Dedifferentiated amniotic fluid mesenchymal stem cell (primary cell): ENCODE results near the gene DUSP18.
A peak's percentile ranks its signal among the peaks of the same experiment; 100 is the strongest.
"Not testable (repeated sequence)": the region's sequence is repeated elsewhere in the genome, so short reads cannot be mapped to it uniquely, and the experiment has no call there.

Experiments
- DNase-seq: peaks from one replicate; pipeline ENCODE4 v3.0.0-alpha.2; 2016; ENCODE audit errors: extremely low spot score

DUSP18 gene

DNA sequence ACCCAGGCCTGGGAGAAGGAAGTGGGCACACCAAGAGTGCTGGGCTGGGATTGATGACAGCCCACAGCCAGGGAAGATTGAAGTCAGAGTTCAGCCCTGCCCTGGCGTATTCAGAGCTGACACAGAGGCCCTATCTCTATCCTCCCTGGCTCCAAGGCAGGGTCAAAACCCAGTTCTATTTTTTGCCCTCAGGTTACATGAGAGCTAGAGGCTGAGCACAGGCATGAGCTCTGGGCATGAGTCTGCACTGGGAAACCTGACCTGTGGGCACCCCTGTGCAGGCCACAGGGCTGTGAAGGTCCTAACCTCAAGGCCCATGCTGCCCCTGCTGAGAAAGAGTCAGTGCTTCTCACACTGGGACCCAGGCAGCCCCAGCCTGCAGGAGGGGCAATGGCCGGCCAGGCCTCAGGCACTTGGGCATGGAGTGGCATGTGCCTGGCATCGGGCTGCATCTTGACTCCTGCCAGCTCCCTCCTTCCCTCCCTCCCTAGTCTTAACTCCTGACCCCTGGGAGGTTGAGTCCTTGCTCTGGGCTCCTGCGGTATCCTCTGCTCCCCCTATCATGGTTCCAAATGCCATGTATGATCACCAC is 26.7 kb downstream of the DUSP18 start:
- DNase-seq = no peak

DNA sequence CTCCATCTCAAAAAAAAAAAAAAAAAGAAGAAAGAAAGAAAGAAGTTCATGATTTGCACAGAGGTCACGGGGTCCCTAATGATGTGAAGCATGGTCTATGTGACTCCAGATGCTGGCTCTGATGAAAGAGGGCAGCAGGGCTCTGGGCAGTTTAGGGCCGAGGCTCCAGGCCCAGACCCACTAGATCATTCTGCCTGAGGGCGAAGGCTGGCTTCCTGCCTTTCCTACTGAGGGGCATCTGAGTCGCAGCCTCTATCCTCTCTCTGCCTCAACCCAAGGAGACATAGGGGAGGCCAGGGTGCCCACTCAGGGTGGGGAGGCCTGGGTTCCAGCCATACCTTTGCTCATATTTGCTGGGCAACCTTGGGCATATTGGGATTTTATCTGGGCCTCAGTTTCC is 27.3 kb downstream of the DUSP18 start:
- DNase-seq = no peak

DNA sequence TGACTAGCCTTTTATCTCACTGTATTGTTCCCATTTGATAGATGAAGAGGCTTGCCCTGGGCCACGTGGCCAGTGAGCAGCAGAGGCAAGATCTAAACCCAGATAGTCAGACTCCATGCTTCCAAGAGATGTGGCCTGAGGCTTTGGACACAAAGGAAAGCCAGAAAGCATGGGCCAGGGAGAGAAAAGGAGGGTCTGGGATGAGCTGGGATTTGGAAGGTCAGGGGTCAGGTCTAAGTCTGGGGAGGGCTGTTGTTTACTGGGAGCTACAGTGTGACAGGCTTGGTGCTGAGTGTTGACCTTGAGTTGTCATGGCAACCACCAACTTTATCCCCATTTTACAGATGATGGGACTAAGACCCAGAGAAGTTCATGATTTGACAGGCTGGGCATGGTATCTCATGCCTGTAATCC is 30.0 kb downstream of the DUSP18 start:
- DNase-seq = no peak

DNA sequence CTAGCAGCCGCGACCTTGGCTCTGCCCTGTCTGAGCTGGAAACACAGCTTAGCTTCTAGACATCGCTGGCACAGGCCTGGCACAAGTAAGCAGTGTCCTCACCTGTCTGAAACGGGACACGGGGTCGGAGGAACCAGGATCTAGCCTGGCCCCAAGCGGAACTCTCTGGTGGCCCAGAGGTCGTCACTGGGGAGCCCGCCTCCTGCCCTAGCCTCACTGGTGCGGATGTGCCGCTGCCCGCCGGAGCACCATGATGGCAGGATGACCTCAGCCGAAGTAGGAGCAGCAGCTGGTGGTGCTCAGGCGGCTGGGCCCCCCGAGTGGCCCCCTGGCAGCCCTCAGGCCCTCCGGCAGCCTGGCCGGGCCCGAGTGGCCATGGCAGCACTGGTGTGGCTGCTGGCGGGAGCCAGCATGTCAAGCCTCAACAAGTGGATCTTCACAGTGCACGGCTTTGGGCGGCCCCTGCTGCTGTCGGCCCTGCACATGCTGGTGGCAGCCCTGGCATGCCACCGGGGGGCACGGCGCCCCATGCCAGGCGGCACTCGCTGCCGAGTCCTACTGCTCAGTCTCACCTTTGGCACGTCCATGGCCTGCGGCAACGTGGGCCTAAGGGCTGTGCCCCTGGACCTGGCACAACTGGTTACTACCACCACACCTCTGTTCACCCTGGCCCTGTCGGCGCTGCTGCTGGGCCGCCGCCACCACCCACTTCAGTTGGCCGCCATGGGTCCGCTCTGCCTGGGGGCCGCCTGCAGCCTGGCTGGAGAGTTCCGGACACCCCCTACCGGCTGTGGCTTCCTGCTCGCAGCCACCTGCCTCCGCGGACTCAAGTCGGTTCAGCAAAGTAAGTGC is 31.2 kb downstream of the DUSP18 start:
- no peak for DNase-seq

DNA sequence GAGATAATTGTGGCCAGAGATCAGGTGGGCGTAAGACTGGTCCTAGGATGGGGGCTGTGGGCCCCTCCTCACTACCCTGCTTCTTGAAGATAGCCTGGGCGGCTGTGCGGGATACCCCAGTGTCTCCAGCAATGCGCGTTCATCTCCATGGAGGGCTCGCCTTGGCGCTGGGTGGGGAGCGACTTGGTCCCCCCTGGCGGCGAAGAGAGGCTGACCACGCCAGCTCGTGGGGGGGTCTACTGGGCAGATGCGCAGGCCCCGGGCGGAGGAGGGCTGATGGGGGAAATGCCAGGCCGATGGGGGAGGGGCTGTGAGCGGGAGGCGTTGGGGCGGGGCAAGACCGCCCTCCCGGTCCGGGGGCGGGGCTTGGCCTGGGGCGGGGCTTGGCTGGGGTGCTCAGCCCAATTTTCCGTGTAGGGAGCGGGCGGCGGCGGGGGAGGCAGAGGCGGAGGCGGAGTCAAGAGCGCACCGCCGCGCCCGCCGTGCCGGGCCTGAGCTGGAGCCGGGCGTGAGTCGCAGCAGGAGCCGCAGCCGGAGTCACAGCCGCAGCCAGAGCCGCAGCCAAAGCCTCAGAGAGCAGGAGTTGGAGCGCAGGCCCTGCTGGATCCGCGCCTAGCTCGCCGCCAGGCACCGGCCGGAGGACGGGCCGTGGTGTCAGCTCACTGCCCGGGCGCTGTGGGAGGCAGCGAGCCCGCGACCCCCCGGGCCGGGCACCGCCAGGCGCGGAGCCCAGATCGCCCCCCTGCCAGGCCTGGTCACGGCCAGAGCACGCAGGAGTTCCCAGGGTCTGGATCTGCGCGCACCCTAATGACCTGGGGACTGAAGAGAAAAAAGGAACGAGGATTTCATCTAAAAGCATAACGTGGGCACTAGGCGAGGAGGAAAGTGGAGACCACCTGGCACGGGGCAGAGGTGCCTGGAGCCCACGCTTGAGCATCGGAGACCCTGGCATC is 32.1 kb downstream of the DUSP18 start, which contains the start of gene SLC35E4:
TSS of gene SLC35E4 (plus strand) at position 509 of the 953 bp plus-strand sequence. CDS start 670 bp downstream, outside the sequence.
- DNase-seq = peak; percentile 75

DNA sequence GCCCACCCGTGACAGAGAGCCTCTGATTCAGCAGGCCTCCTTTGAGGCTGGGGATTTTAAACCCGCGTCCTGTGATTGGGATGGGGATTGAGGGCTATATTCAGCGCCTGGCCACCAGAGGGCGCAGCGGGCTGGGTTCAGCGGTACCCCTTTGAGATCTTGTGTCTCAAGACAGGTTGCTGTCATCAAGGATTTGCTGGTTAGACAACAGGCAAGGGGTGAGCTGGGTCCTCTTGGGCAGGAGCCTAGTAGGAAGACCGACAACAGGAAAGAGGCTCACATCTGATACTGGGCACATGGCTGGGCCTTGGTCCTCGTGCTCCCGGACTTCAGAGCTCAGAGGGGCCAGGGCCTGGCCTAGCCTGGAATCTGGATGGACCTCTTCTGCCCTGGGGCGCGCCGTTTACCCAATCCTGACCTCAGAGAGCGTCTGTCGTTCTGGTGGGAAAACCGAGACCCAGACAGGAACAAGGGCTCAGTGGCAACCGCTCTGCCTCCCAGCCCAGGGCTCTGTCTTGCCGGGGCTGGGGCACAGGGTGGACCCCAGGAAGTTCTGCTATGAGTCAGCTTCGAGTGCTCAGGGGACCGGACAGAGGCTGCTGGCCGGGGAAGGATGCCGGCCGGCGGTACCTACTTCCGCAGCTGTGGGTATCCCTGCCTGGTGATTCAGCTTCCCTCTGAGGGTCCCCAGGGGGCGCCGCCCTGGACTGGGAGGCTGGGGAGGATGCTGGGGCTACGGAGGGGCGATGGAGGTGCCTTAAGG is 33.0 kb downstream of the DUSP18 start:
- DNase-seq = peak; percentile 88

DNA sequence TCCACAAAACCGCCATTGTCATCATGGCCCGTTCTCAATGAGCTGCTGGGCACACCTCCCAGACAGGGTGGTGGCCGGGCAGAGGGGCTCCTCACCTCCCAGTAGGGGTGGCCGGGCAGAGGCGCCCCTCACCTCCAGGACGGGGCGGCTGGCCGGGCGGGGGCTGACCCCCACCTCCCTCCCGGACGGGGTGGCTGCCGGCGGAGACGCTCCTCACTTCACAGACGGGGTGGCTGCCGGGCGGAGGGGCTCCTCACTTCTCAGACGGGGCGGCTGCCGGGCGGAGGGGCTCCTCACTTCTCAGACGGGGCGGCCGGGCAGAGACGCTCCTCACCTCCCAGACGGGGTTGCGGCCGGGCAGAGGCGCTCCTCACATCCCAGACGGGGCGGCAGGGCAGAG is 36.2 kb downstream of the DUSP18 start:
- DNase-seq = not testable (repeated sequence)

DNA sequence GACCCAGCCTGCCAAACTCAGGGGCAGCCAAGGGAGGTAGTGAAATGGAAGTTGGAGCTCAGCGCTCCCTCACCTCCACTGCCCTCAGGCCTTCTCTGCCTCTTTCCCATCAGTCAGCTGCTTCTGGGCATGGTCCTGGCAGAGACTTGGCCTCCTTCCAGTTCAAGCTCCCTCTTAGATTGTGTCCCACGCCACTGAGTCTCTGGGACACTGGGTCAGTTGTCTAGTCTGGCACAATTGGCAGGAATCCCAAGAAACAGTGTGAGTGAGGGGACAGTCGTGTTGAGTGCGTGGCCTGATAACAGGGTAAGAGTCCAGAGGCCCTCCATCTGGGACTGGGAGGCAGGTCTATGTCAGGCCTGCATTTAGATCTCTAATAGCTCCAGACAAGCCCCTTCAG is 39.2 kb downstream of the DUSP18 start:
- no peak for DNase-seq

DNA sequence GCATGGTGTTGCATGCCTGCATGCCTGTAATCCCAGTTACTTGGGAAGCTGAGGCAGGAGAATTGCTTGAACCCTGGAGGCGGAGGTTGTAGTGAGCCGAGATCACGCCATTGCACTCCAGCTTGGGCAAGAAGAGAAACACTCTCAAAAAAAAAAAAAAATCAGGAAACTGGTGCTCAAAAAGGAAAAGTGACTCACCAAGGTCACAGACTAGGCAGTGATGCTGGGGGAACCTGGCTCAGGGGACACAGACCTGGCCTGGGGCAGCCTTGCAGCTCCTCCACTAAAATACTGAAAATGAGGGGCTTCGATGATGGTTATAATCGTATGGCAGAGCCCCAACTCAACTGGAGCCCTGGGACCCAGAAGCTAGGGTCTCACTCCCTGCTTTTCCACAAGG is 40.2 kb downstream of the DUSP18 start:
- no peak for DNase-seq

DNA sequence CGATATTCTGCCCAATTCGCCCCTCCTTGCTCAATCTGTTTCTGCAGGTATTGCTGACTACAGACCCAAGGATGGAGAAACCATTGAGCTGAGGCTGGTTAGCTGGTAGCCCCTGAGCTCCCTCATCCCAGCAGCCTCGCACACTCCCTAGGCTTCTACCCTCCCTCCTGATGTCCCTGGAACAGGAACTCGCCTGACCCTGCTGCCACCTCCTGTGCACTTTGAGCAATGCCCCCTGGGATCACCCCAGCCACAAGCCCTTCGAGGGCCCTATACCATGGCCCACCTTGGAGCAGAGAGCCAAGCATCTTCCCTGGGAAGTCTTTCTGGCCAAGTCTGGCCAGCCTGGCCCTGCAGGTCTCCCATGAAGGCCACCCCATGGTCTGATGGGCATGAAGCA is 41.3 kb downstream of the DUSP18 start:
- no peak for DNase-seq

DNA sequence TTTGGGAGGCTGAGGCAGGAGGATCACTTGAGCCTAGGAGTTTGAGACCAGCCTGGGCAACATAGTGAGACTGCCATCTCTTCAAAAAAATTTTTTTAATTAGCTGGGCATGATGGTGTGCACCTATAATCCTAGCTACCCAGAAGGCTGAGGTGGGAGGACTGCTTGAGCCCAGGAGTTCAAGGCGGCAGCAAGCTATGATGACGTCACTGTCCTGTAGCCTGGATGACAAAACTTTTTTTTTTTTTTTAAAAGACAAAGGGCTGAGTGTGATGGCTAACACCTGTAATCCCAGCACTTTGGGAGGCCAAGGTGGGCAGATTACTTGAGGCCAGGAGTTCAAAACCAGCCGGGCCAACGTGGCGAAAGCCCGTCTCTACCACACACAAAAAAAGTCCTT is 47.8 kb downstream of the DUSP18 start:
- DNase-seq = not testable (repeated sequence)

DNA sequence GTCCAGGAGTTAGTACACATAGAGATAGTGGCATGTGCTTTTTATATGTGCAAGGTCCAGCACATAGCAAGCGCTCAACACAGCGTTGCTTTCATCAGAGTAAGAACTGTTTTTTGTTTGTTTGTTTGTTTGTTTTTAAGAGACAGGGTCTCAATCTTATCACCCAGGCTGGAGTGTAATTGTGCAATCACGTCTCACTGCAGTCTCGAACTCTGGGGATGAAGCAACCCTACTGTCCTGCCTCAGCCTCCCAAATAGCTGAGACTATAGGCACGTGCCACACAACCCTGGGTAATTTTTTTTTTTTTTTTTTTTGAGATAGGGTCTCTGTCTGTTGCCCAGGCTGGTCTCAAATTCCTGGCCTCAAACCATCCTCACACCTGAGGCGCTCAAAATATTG is 49.9 kb downstream of the DUSP18 start:
- no peak for DNase-seq

DNA sequence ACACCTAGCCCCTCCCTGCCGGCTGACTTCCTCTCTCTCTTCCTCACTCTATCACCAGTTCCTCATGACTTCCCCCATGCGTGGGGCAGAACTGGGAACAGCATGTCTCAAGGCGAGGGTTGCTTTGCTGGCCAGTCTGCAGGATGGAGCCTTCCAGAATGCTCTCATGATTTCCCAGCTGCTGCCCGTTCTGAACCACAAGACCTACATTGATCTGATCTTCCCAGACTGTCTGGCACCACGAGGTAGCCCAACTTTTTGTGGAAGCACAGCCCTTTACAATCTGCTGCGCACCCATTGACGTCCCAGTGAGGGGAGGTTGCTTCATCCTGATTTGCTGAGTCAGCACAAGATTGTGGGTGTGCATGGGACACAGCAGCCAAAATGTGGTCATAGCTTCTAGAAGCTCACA is 52.1 kb downstream of the DUSP18 start:
- DNase-seq = no peak

DNA sequence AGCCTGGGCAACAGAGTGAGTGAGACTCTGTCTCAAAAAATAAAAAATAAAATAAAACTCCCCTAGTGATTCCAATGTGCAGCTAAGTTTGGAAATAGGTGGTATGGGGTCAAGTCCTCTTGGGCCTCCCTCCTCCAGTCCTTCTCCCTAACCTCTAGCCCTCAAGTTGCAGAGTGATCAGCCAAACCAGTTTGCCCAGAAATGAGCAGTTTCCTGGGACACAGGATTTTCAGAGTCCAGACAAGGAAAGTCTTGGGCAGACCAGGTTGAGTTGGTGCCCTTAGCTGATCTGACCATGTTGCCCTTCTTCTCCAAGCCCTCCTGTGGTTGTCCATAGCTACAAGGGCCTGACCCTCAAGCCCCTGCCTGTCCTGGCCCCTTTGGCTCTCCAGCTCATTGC is 52.8 kb downstream of the DUSP18 start:
- no peak for DNase-seq

DNA sequence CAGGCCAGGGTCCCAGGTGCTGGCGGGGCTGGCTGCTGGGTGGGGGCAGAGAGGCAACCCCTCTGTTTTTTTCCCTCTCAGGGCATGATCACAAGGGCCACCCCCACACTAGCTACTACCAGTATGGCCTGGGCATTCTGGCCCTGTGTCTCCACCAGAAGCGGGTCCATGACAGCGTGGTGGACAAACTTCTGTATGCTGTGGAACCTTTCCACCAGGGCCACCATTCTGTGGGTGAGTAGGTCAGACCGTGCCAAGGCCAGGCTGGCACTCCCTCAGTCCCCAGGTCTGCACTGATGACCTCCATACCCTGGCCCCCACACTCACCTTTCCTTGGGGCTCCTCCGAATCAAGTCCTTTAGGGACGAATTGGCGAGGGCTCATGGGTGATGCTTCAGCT is 53.4 kb downstream of the DUSP18 start:
- no peak for DNase-seq

DNA sequence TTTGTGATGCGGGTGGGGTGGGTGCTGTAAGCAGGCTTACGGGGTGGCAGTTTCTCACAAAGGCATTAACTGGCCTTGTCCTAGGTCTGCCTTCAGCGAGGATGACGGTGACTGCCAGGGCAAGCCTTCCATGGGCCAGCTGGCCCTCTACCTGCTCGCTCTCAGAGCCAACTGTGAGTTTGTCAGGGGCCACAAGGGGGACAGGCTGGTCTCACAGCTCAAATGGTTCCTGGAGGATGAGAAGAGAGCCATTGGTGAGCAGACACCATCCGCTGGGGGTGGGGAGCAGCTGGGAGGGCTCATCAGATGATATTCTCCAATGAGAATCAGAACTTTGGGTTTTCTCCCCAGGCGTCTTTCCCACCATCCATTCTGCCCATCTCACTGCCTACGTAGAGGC is 54.9 kb downstream of the DUSP18 start:
- DNase-seq = no peak
